Anterior cingulate cortex (tissue), 58 donors: ENCODE data around the gene ZNRF1.
A peak's percentile ranks its signal among the peaks of the same experiment; 100 is the strongest.
"Not testable (repeated sequence)": the region's sequence is repeated elsewhere in the genome, so short reads cannot be mapped to it uniquely, and the experiment has no call there.

ENCODE experiments used
- DNase-seq, 58 donors: peaks; one replicate each; lab custom pipeline; 2025; lab: John Stamatoyannopoulos, UW

Gene ZNRF1

DNA sequence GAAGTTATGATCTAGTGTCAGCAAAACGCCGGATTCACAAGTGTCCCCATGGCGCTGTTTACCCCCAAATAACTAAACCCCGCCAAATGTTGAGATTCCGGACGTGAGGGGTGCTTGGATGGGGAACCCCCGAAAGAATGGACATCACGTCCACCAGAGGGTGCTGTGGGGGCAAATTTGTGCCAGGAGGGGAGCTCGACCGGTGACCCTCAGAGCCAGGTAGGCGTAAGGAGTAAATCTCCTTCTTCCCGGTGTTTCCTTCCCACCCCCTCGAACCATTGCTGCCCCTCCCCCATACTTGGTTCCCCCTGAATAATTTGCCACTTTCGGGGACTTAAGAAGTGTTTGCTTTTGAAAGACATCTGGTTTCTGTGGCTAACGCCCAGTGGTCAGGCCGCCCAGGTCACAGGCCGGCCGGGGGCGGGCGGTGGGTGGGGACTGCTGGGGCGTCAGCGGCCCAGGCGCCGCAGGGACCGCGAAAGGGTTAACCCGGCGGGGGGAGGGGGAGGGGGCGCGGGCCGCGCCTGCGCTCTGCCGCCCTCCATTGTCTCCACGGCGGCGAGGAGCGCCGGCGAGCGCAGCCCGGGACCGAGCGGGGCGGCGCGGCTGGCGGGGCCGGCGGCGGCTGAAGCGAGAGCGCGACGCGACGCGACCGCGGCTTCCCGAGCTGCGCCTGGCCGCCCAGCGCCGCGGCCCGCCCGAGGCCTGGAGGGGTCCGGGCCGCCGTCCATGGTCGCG, at the start of gene ZNRF1:
ZNRF1 (plus strand) TSS at position 544 of the 738 bp plus-strand sequence. CDS start 648 bp downstream, outside the sequence.
- peak in 55 of 58 donors; percentile 25 to 85 (median 69) for DNase-seq

- no peak for DNase-seq
These were observed 49.5 kb upstream of the ZNRF1 start for GRCh38 chr16:74949309-74949708.

DNA sequence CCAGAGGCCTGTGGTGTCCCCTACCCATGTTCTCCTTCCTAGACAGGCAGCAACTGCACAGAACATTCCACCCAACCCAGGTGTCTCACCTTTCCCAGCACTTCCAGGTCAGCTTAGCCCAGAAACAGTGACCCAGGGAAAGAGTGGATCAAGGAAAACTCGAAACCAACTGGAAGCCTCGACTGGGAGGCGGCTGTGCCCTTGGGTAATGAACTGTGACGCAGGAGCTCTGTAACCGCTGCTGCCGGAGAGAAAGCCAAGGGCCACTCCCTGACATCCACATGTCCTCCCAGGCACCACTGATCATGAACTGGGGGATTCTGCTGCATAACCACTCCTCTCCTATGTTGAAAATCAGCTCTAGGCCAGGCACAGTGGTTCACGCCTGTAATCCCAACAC, 48.3 kb upstream of the ZNRF1 start:
- DNase-seq = no peak

GRCh38 chr16:74951206-74951605, 47.6 kb upstream of the ZNRF1 start:
- DNase-seq = no peak

GRCh38 chr16:74951681-74952080, 47.1 kb upstream of the ZNRF1 start:
- no peak for DNase-seq

- peak in 7 of 58 donors; percentile 1 to 54 (median 11) for DNase-seq
These were observed 44.1 kb upstream of the ZNRF1 start for GRCh38 chr16:74954763-74955162.

DNA sequence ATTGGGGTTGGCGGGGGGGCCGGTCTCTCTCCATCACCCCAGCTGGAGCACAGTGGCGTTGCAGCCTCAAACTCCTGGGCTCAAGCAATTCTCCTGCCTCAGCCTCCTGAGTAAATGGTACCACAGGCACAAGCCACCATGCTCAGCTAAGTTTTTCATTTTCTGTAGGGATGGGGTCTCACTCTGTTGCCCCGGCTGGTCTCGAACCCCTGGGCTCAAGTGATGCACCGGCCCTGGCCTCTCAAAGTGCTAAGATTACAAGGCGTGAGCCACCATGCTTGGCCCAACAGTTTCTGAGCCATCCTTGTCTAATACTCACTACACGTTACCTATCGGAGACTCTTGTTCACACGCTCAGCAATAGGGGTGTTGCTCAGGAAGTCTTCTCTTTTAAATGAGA, 25.5 kb upstream of the ZNRF1 start:
- no peak for DNase-seq

- DNase-seq = no peak
These were observed 23.2 kb upstream of the ZNRF1 start for GRCh38 chr16:74975591-74975990.

DNA sequence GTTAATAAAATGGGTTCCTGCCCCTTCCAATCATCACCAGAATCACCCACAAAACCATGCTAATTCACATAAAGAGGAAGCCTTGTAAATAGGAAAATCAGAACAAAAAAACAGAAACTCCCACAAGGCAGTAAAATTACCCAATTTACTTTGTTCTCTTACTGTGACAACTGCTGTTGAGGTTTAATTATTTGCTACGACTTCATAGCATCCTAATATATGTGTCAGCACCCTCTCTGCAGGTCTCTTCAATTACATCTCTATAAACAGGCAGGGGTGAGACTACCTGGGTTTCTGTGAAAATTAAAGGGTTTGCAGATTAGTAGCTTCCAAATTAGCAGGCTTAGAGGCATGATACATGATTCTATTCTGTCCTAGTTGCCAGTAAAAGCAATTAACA, 16.6 kb upstream of the ZNRF1 start:
- no peak for DNase-seq

GRCh38 chr16:74984194-74984528, 14.7 kb upstream of the ZNRF1 start:
- no peak for DNase-seq

- peak; percentile 61 to 99 (median 98) for DNase-seq
These were observed 14.1 kb upstream of the ZNRF1 start, which contains the start of gene WDR59 for GRCh38 chr16:74984529-74985296. Gene WDR59, minus strand, starts transcription at chr16:74985123. Its CDS starts 106 bp downstream, at chr16:74985017.

DNA sequence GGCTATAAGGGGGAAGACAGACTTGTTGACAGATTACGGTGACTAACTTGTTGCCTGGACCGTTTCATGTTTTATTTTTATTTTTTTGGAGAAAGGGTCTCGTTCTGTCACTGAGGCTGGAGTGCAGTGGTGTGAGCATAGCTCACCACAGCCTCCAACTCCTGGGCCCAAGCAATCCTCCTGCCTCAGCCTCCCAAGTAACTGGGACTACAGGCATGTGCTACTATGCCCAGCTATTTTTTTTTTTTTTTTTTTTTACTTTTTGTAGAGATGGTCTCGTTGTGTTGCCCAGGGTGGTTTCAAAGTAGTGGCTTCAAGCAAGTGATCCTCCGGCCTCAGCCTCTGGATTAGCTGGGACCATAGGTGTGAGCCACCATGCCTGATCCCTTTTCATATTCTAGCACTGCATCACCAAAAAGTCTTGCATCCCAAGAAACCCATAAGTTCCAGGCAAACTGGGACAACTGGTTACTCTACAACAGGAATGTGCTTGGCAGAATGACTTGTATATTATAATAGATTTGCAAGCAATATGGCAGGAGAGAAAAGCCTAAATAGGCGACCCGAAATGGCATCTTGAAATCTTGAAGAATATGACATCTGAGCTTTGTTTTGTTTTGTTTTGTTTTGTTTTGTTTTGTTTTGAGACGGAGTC, 11.7 kb upstream of the ZNRF1 start:
- DNase-seq = no peak

- DNase-seq = not testable (repeated sequence)
These were observed 9.0 kb upstream of the ZNRF1 start for GRCh38 chr16:74989864-74990263.

GRCh38 chr16:74990832-74991231, 8.0 kb upstream of the ZNRF1 start:
- DNase-seq = no peak

DNA sequence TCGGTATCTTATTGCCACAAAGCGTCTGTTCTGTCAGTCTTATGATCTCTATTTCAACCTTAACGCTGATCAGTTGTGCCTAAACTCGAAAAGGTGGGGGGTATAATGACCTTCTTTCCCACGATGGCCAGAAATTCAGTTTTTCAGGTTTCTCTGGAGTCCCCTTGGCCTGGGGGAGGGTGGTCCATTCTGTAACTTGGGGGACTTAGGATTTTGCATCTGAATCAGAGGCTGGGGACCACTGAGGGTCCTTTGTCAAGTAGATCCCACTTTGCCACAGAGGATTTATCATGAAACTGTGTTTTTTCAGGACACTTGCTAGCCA, 7.6 kb upstream of the ZNRF1 start:
- DNase-seq = no peak

DNA sequence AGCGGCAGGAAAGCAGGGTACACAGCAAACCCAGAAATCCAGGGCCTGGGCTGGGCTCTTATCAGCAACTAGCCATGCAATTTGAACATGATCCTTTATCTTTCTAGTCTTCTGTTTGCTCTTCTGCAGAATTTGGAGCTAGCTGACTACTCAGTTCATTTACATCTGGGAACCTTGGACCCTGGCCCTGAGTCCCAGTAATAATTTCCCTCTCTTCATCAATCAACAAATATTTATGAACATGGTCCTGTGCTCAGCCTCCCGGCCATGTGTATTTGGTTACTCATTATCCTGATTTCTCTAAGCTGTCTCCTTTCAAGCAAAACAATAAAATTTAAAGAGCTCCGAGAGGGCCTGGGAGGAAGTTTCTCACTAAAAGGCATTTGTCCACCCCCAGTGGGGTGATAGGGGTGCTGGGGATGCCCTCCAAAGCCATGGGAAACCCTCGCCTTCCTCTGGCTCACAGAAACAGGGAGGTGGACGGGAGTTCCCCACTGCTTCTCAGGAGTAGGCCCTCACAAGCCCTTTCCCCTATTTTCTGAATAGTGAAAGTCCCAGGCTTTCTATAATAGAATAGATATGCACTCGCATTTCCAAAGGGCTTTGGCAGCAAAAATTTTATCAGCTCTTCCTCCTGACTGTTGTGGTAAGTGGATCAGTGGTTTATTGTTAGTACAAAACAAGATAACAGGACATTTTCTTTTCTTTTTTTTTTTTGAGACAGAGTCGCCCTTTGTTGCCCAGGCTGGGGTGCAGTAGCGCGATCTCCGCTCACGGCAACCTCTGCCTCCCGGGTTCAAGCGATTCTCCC, 7.0 kb upstream of the ZNRF1 start:
- DNase-seq = no peak

GRCh38 chr16:74995986-74996385, 2.8 kb upstream of the ZNRF1 start:
- DNase-seq = no peak

DNA sequence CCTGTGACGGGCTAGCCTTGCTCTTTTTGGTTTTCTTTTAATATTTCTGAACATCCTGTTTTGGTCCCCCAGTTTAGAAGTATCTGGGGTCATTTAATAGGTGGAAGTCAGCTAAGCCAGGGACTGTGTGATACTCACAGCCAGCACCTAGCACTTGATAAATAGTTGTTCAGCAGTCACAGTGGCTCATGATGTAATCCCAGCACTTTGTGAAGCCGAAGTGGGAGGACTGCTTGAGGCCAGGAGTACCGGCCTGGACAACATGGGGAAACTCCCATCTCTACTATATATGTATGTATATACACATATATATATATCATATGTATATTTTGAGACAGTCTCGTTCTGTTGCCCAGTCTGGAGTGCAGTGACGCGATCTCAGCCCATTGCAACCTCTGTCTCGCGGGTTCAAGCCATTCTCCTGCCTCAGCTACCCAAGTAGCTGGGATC, 1.8 kb upstream of the ZNRF1 start:
- no peak for DNase-seq

DNA sequence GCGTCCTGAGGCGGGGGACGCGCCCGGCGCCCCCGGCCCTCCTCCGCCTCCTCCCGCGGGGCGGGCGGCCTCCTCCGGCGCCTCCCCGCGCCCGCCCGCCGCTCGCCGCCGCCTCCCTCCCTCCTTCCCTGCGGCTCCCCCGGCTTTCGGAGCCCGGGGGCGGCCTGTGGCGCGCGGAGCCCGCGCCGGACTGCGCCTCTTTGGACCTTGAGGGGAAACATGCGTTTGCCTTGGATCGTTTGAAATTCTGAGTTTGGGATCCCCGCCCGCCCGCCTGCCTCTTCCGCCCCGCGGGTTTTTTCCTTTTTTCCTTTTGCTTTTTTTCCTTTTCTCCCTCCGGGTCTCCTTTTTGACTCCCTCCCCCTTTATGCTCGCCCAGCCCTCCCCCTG, 390 bp downstream of the ZNRF1 start:
- DNase-seq = peak in 29 of 58 donors; percentile 8 to 71 (median 40)
